GM19099 (cell line): ENCODE measurements around the gene SCNN1G.

Experiments used
- POLR2A ChIP-seq: IDR thresholded peaks from 3 replicates; pipeline ENCODE4 v1.6.1; 2011; ENCODE audit warnings: low read depth; ENCODE audit not compliant: insufficient read length; ENCODE audit errors: extremely low read depth

The SCNN1G gene

DNA sequence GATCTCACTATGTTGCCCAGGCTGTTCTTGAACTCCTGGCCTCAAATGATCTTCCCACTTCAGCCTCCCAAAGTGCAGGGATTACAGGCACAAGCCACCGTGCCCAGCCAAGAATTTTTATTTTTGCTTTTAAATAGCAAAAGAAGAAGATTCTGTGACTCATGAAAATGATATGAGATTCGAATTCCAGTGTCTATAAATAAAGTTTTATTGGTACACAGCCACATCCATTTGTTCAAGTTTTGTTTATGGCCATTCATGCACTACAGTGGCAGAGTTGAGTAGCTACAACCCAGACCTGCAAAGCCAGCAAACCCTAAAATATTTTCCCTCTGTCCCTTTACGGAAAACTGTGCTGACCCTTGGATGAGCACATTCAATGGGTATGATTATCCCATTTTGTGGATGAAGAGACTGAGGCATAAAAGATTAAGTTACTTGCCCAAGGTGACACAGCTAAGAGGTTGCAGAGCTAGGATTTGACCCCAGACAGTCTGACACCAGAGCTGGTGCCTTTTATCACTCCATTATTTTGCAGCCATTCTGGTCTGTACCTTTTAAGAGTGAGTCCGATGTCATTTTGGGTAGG lies 34.2 kb downstream of the SCNN1G start:
- TF ChIP-seq POLR2A, result no peak

DNA sequence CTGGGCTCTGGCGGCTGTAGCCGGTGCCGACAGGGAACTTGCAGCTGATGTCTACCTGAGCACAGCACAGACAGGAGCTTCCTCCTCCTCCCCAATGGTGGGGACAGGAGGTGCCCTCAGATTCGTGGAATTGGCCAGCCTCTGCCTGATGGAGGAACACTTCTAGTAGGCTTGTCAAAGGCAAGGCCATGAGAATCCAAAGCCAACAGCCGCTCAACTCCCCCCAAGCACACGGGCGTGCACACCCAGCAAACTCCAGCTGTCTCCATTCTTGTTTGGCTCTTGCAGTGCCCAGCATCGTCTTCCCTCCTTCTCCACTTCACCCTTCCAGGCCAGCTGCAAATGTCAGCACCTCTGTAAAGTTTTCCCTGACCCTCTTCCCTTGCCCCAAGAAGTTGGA lies 35.1 kb downstream of the SCNN1G start:
- no peak for TF ChIP-seq POLR2A

DNA sequence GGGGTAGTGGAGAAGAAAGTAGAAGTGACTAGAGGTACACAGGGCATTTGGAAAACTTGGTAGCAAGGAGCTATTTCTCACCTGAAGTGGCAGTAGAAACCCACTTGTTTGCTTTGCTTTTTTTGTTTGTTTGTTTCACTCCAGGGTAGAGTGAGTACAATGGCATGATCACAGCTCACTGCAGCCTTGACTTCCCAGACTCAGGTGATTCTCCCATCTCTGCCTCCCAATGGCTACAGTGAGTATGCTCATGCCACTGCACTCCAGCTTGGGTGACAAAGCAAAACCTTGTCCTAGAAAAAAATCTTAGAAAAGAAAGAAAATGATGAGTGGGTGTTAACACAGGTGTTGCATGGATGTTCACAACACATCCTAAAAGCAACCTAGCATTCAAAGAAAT lies 40.4 kb downstream of the SCNN1G start:
- TF ChIP-seq POLR2A, result no peak

DNA sequence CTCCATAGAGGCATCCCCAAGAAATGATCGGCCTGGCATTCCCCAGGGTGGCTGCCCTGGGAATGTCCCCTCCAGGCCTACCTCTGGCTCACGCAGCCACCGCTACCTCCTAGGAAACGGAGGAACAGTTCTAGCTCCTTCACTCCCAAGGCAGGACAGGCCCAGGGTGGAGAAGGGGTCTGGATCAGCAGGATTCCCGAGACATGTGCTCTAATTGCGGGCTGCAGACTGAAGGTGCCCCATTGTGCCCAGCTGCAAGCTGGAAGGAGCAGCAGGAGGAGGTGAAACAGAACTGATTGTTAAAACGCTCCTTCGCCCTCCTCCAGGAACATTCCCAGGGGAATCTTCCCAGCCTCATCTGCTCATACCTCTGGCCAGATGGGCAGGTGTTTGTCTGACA lies 40.8 kb downstream of the SCNN1G start:
- TF ChIP-seq POLR2A, result no peak

DNA sequence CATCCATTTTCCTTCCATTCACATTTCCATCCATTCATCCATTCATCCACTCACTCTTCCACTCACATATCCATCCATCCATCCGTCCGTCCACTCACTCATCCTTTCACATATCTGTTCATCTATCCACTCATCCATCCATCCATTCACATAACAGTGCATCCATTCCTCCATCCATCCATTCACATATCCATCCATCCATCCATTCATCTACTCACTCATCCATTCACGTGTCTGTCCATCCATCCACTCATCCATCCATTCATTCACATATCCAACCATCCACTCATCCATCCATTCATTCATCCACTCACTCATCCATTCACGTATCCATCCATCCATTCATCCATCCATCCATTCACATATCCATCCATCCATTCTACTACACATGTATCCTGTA lies 42.6 kb downstream of the SCNN1G start:
- TF ChIP-seq POLR2A, result no peak

DNA sequence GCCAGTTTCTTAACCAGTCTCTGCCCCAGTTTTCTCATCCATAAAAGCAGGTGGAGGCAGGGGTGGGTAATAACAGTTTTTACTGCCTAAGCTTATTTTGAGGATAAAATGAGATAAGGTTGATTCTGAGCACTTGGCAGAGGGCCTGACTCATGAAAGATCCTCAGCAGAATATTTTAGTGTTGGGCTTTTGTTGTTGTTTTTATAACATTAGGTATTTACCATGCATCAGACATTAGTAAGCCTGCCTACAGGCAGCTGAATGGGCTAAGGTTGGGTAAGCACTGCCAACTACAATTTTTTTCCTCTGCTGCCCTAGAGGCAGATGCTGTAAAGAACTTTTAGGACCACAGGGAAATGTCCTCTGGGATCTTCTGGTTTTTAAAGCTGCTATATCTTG lies 43.1 kb downstream of the SCNN1G start:
- TF ChIP-seq POLR2A, result no peak

DNA sequence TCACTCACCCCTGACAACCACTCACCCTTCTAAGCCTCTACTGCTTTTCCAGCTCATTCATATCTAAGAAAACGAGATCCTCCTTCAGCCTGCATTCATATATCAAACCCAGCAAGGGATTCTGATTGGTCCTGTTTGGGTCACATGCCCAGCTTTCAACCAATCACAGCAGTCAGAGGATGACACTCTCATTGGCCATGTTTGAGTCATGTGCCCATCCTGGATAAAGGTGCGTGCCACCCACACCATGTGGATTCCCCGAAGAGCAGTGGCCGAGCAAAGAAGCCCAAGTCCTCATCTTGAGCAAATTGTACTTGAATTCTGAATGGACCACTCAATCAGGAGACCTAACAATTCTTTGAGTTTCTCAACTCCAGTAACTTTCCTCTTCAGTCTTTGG lies 45.0 kb downstream of the SCNN1G start:
- TF ChIP-seq POLR2A, result no peak

DNA sequence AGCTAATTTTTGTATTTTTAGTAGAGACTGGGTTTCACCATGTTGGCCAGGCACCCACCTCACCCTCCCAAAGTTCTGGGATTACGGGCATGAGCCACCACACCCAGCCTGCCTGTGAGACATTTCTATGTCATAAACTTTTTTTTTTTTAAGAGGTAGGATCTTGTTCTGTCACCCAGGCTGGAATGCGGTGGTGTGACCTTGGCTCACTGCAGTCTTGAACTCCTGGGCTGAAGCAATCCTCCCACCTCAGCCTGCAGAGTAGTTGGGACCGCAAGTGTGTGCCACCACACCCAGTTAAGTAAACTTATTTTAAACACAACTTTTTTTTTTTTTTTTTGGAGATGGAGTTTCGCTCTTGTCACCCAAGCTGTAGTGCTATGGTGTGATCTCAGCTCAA lies 47.2 kb downstream of the SCNN1G start:
- TF ChIP-seq POLR2A, result no peak

DNA sequence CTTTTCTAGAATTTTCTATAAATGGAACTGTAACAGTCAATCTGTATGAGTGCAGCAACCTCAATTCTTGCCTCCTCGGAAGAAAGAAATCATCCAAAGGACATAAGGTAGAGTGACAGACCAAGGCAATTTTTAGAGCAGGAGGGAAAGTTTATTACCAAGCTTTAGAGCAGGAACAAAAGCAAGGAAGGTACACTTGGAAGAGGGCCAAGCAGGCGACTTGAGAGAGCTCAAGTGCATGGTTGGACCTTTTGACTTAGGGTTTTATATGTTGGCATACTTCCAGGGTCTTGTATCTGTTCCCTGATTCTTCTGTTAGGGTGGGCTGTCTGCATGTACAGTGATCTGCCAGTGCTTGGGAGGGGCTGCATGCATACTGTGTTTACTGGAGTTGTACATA lies 50.3 kb downstream of the SCNN1G start:
- no peak for TF ChIP-seq POLR2A

DNA sequence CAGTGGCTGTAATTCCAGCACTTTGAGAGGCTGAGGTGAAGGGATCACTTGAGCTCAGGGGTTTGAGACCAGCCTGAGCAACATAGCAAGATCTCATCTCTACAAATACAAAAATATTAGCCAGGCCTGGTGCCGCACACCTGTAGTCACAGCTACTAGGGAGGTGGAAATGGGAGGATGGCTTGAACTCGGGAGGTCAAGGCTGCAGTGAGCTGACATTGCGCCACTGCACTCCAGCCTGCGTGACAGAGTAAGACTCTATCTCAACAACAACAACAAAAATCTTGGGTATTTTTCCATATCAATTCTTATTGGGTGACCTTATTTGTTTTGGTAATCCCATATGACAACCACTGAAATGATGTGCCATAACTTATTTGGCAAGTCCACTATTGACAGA lies 52.6 kb downstream of the SCNN1G start:
- no peak for TF ChIP-seq POLR2A

DNA sequence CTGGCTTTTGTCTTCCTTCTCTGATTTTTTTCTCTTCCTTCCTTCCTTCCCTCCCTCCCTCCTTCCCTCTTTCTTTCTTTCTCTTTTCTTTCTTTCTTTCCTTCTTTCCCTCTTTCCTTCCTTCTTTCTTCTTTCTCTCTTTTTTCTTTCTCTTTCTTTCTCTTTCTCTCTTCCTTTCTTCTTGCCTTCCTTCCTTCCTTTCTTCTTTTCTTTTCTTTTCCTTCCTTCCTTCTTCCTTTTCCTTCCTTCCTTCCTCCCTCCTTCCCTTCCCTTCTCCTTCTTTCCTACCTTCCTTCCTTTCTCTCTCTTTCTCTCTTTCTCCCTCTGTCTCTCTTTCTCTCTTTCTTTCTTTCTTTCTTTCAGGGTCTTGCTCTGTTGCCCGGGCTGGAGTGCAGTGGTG lies 54.4 kb downstream of the SCNN1G start:
- no peak for TF ChIP-seq POLR2A

DNA sequence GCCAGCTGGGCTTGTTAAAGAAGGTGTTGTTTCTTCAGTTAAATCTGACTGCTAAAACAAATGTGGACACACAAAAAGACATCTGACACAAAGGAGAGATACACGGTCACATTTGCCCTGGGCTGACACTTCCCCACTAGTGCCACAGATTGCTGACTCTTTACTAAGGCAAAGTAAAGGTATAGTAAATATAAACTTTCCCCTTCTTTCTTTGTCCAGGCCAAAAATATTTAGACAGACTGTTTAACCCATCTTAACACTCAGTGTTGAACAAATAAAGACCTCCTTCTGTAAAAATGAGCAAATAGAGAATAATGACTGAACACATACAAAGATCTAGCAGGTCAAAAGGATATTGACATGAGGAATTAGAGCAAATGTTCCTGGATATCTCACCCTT lies 58.4 kb downstream of the SCNN1G start:
- no peak for TF ChIP-seq POLR2A

DNA sequence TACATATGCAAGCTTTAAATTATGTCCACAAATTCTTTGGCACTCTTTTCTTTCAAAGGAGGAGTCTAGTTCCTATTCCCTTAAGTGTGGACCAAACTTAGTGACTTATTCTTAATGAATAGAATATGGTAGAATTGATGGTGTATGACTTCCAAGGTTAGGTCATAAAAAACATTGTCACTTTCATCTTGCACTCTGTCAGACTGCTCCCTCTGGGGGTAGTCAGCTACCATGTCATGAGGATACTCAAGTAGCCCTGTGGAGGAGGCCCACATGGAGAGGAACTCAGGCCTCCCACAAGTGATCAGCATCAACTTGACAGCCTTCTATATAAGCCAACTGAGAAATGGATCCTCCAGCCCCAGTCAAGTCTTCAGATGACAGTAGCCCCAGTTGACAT lies 61.6 kb downstream of the SCNN1G start:
- no peak for TF ChIP-seq POLR2A

DNA sequence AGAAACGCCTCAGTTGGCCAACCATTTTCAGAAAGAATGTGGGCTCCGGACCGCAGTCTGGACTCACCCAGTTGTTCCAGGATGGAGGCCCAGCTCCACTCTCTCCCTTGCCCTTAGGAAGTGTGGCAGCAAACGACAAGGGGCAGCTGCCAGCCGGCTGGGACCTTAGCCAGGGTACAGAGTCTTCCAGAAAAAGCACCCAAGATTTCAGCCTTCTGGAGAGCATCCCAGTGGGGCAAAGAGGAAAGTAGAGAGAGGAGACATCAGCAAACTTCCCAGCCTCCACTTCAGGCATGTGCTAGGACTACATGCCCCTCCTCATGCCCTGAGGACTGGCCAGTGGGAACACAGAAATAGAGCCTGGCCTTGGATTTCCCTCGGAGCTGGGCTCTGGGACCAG lies 62.7 kb downstream of the SCNN1G start:
- no peak for TF ChIP-seq POLR2A

DNA sequence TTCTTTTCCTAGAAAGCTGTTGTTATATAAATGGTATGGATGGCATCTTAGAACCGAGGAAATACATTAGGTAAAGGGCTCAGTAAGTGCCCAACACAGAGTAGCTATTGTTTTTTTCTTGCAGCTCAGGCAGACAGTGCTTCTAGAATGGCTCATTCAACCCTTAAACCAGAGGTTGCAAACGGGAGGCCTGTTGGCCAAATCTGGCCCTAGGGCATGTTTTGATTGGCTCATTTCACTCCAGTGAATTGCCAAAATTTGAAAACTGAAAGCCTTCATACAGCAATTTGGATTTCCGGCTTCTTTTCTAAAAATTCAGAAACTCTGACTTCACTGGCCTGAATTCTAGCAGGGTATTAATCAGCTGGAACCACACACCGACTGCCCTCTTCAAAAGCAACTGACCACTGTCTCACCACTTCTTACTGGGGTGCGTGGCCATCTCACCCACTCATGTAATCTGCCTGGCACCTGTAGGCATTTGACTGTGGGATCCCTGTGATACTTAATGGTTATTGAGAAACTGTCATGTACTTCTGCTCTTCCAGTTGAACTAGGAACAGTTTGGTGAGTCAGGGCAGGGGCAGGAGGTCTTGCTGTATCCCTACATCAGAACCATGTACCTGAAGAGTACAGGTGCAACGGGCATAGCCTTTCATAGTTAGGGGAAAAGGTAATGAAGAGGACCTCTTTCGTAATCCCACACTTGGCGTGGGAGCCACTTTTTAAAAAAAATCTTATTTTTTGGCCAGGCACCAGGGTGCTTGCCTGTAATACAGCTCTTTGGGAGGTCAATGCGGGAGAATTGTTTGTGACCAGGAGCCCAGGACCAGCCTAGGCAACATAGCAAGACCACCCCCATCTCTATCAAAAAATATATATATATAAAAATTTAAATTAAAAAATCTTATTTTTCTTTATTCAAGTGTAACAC lies 66.0 kb downstream of the SCNN1G start:
- no peak for TF ChIP-seq POLR2A

DNA sequence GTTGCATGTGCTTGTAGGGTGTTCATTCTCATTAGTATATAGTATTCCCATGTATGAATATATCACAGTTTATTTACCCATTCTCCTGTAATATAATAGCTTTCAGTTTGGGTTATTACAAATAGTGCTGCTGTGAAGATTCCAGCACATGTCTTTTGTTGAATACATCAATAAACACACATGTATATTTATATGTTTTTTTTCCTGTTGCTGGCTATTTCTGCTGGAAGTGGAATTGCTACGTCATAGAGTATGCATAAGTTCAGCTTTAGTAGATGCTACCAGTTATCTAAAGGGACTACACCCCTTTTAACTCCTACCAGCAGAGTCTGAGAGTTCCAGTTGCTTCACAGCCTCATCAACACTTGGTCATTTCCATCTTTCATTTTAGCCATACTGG lies 67.3 kb downstream of the SCNN1G start:
- TF ChIP-seq POLR2A, result no peak
